GM23338 (cell line): Measurements from ENCODE around the gene TRAPPC4. TPM values are rescaled to one million over a fixed set of nuclear protein-coding genes. Genes with fewer than 3 reads are reported as not detected.

Source experiments
- ATAC-seq: fragments of 200-7000 bp; cut with Tn5 transposase; 3 replicates; pipeline ENCODE4 v1.9.1; 2020
- DNase-seq: peaks from one replicate; pipeline ENCODE4 v3.0.0-alpha.2; 2015; ENCODE audit warnings: low spot score
- H2AFZ ChIP-seq: fragments of 200-600 bp; sonication (generic); 2 replicates; pipeline ENCODE4 v1.8.0; 2016; ENCODE audit warnings: antibody characterized with exemption, mild to moderate bottlenecking, moderate library complexity
- H3F3A ChIP-seq: fragments of 200-600 bp; sonication (generic); replicated peaks from 2 replicates; pipeline ENCODE4 v1.8.0; 2017; ENCODE audit warnings: antibody characterized with exemption, mixed run types, low read depth
- H3K27ac ChIP-seq: fragments of 200-600 bp; sonication (generic); 2 replicates; pipeline ENCODE4 v1.6.1; 2016; ENCODE audit warnings: low read depth
- H3K27me3 ChIP-seq: fragments of 200-600 bp; sonication (generic); 2 replicates; pipeline ENCODE4 v1.8.0; 2016; ENCODE audit warnings: mild to moderate bottlenecking, mixed run types, moderate library complexity; ENCODE audit not compliant: insufficient read depth
- H3K36me3 ChIP-seq: fragments of 200-600 bp; sonication (generic); 2 replicates; pipeline ENCODE4 v1.8.0; 2016; ENCODE audit warnings: mild to moderate bottlenecking; ENCODE audit not compliant: insufficient read depth
- H3K4me1 ChIP-seq: fragments of 200-600 bp; sonication (generic); 2 replicates; pipeline ENCODE4 v1.8.0; 2016; ENCODE audit warnings: mild to moderate bottlenecking, moderate library complexity; ENCODE audit not compliant: insufficient read depth
- H3K4me2 ChIP-seq: fragments of 200-600 bp; sonication (generic); 2 replicates; pipeline ENCODE4 v1.7.1; 2017; ENCODE audit warnings: mixed run types
- H3K4me3 ChIP-seq: fragments of 200-600 bp; sonication (generic); 2 replicates; pipeline ENCODE4 v1.6.1; 2016; ENCODE audit warnings: mixed run types
- H3K79me2 ChIP-seq: fragments of 200-600 bp; sonication (generic); replicated peaks from 2 replicates; pipeline ENCODE4 v1.8.0; 2017; ENCODE audit warnings: mild to moderate bottlenecking; ENCODE audit not compliant: insufficient read depth
- H3K9me2 ChIP-seq: fragments of 200-600 bp; sonication (generic); 2 replicates; pipeline ENCODE4 v1.8.0; 2017; ENCODE audit not compliant: insufficient read depth
- H4K20me1 ChIP-seq: fragments of 200-600 bp; sonication (generic); replicated peaks from 2 replicates; pipeline ENCODE4 v1.8.0; 2017; ENCODE audit warnings: mild to moderate bottlenecking; ENCODE audit not compliant: insufficient read depth
- H3K27ac Mint-ChIP-seq: 2 replicates; pipeline ENCODE4 v1.8.0; 2020; ENCODE audit warnings: inconsistent platforms, mild to moderate bottlenecking, moderate library complexity, mixed read lengths
- H3K27me3 Mint-ChIP-seq: 3 replicates; pipeline ENCODE4 v1.8.0; 2022; ENCODE audit warnings: low read depth, mild to moderate bottlenecking, moderate library complexity, mixed read lengths, inconsistent platforms; ENCODE audit not compliant: insufficient read depth, poor library complexity
- H3K36me3 Mint-ChIP-seq: 3 replicates; pipeline ENCODE4 v1.8.0; 2021; ENCODE audit warnings: low read depth, mild to moderate bottlenecking, inconsistent platforms, moderate library complexity, mixed read lengths
- H3K4me1 Mint-ChIP-seq: 3 replicates; pipeline ENCODE4 v1.8.0; 2020; ENCODE audit warnings: mild to moderate bottlenecking, inconsistent platforms, mixed read lengths
- H3K4me3 Mint-ChIP-seq: 3 replicates; pipeline ENCODE4 v1.8.0; 2021; ENCODE audit warnings: moderate library complexity, mild to moderate bottlenecking, inconsistent platforms, mixed read lengths
- H3K9me3 Mint-ChIP-seq: 3 replicates; pipeline ENCODE4 v1.8.0; 2020; ENCODE audit warnings: moderate library complexity, mild to moderate bottlenecking, inconsistent platforms, mixed read lengths
- CREB1 ChIP-seq: fragments of 250-450 bp; sonication (Bioruptor Pico); IDR thresholded peaks from 2 replicates; pipeline ENCODE4 v1.5.0; 2020; ENCODE audit warnings: low read depth, mild to moderate bottlenecking, moderate library complexity
- EZH2 ChIP-seq: fragments of 200-600 bp; sonication (generic); IDR thresholded peaks from one replicate; pipeline ENCODE4 v1.8.0; 2017; ENCODE audit warnings: antibody characterized with exemption, mild to moderate bottlenecking, low read depth; ENCODE audit not compliant: unreplicated experiment
- EZH2phosphoT487 ChIP-seq: fragments of 200-600 bp; sonication (generic); IDR thresholded peaks from one replicate; pipeline ENCODE4 v1.8.1; 2018; ENCODE audit warnings: antibody characterized with exemption; ENCODE audit not compliant: unreplicated experiment
- JUNB ChIP-seq: IDR thresholded peaks from one replicate; pipeline ENCODE4 v1.6.1; 2016; ENCODE audit warnings: antibody characterized with exemption; ENCODE audit not compliant: unreplicated experiment
- NANOG ChIP-seq: IDR thresholded peaks from 2 replicates; pipeline ENCODE4 v1.6.1; 2016; ENCODE audit warnings: antibody characterized with exemption, borderline replicate concordance
- POLR2AphosphoS5 ChIP-seq: IDR thresholded peaks from 2 replicates; pipeline ENCODE4 v1.6.1; 2016; ENCODE audit warnings: antibody characterized with exemption, low read depth
- STAT1 ChIP-seq: IDR thresholded peaks from one replicate; pipeline ENCODE4 v1.6.1; 2016; ENCODE audit warnings: antibody characterized with exemption; ENCODE audit not compliant: unreplicated experiment
- ZNF114 ChIP-seq: fragments of 250-450 bp; sonication (Bioruptor Pico); IDR thresholded peaks from 2 replicates; pipeline ENCODE4 v1.5.0; 2020; ENCODE audit warnings: mild to moderate bottlenecking, moderate library complexity
- ZNF331 ChIP-seq: fragments of 250-450 bp; sonication (Bioruptor Pico); IDR thresholded peaks from 2 replicates; pipeline ENCODE4 v1.5.0; 2020; ENCODE audit warnings: low read depth, mild to moderate bottlenecking, moderate library complexity
- polyA plus RNA-seq: library from polyadenylated mRNA; unstranded; fragments of >200 nt; fragmentation: Nextera tagmentation; extraction: Ambion mirVana; gene quantifications from 2 replicates; pipeline ENCODE4 v1.2.1, GENCODE V29; 2016
- total RNA-seq: library from RNA; depleted of rRNA; stranded (reverse); fragments of >200 nt; shearing (Covaris generic); gene quantifications from 2 replicates; pipeline ENCODE4 v1.2.3, GENCODE V29; 2014
- TF ChIP-seq, protein P1 (sequence below), 2 experiments: fragments of 200-600 bp in 1 of 2; sonication (generic) in 1 of 2; conservative IDR thresholded peaks; 2 replicates each; pipeline versions ENCODE4 v1.5.1 to v1.6.1; 2016 to 2017; ENCODE audit warnings: antibody characterized with exemption in 2 of 2, low read depth in 2 of 2, mild to moderate bottlenecking in 2 of 2, moderate library complexity in 1 of 2
- TF ChIP-seq, protein P2 (sequence below): IDR thresholded peaks from 2 replicates; pipeline ENCODE4 v1.6.1; 2016; ENCODE audit warnings: antibody characterized with exemption
- TF ChIP-seq, protein P3 (sequence below): IDR thresholded peaks from one replicate; pipeline ENCODE4 v1.6.1; 2018; ENCODE audit warnings: antibody characterized with exemption; ENCODE audit not compliant: unreplicated experiment

TRAPPC4 gene
- total and polyA plus RNA-seq, 2 experiments from 2014 or later: 79.9 to 142 TPM

DNA sequence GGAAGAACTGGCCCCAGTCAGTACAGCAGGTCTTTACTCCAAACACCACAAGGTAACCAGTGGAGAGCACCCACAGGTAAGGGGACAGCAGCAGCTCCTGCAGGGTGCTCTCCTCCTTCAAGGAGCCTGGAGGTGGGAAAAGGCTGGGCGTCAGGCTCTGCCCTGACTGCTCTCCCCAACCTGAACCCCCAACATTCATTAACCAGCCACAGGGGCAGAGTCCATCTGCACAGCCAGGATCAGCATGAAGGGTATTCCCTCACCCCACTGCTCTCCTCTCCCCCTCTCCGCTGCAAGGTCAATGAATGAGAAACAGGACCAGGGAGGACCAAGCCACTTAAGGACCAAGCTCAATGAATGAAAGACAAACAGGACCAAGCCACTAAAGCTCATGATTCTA lies 8.4 kb downstream of the TRAPPC4 start (continued):
- TF ChIP-seq ZNF331 (no peak), ZNF114 (CRISPR knock-in tag) (no peak), CREB1 (CRISPR knock-in tag) (no peak), EZH2 (no peak), STAT1 (no peak), POLR2AphosphoS5 (no peak), EZH2phosphoT487 (no peak)
- TF ChIP-seq, protein P1, sequence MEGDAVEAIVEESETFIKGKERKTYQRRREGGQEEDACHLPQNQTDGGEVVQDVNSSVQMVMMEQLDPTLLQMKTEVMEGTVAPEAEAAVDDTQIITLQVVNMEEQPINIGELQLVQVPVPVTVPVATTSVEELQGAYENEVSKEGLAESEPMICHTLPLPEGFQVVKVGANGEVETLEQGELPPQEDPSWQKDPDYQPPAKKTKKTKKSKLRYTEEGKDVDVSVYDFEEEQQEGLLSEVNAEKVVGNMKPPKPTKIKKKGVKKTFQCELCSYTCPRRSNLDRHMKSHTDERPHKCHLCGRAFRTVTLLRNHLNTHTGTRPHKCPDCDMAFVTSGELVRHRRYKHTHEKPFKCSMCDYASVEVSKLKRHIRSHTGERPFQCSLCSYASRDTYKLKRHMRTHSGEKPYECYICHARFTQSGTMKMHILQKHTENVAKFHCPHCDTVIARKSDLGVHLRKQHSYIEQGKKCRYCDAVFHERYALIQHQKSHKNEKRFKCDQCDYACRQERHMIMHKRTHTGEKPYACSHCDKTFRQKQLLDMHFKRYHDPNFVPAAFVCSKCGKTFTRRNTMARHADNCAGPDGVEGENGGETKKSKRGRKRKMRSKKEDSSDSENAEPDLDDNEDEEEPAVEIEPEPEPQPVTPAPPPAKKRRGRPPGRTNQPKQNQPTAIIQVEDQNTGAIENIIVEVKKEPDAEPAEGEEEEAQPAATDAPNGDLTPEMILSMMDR (conservative IDR thresholded peaks at IDR 0.05; ENCODE audit: low read depth in 2 of 2): no peak
- TF ChIP-seq, protein P2, sequence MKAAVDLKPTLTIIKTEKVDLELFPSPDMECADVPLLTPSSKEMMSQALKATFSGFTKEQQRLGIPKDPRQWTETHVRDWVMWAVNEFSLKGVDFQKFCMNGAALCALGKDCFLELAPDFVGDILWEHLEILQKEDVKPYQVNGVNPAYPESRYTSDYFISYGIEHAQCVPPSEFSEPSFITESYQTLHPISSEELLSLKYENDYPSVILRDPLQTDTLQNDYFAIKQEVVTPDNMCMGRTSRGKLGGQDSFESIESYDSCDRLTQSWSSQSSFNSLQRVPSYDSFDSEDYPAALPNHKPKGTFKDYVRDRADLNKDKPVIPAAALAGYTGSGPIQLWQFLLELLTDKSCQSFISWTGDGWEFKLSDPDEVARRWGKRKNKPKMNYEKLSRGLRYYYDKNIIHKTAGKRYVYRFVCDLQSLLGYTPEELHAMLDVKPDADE: no peak

DNA sequence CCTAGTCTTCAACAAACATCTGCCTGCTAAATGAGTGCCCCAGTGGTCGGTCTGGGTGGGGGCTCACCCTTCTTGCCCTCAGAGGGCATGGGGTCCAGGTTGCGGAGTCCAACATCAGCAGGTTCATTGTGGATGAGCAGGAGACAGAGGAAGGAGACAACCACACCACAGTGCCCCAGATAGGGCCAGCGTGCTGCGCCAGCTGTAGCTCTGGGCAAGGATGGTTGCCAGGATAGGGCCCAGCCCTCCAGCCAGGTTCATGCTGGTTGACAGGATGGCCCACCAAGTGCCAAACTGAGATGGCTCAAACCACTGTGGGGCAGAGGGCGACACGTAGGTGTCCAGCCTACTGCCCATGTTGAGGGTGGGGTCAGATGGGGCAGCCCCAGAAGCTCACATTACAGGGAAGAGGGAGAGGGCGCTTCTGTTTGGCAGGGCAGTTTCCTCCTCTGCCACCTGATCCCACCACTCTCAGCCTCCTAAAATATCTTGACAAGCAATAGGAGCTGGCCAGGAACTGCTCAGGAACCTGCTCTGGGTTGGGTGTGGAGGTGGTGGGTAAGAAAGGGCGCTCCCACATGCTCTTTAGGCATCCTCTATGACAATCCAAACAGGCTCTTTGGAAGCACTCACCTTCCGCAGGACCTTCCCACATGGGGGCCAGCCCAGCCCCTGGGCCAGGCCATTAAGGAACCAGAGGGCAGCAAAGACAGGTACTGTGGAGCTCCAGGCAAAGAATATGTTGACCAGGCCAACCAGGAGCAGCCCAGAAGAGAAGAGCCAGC lies 9.2 kb downstream of the TRAPPC4 start:
- no peaks in the 10 kb centered on the region for H3K27me3 ChIP-seq
- H2AFZ ChIP-seq: no peak overlapping the region
- H3K27ac Mint-ChIP-seq: peak overlapping the region; percentile 31; the same call in 1 of the 2 replicates
- peaks cover 54% of the 10 kb centered on the region for H3K36me3 Mint-ChIP-seq
- H3K4me1 ChIP-seq: peaks cover 14% of the 10 kb centered on the region
- H3K4me3 Mint-ChIP-seq: peak overlapping the region; percentile 19; the same call in 1 of the 3 replicates
- peaks cover 15% of the 10 kb centered on the region for H4K20me1 ChIP-seq
- no peak overlapping the region for H3K4me2 ChIP-seq
- peaks cover 15% of the 10 kb centered on the region for H3K36me3 ChIP-seq
- H3K9me2 ChIP-seq: no peaks in the 10 kb centered on the region
- ATAC-seq (no peak), DNase-seq (no peak)
- H3K4me3 ChIP-seq: no peak overlapping the region
- H3K9me3 Mint-ChIP-seq: no peaks in the 10 kb centered on the region; the same call in 2 of the 3 replicates
- peaks cover 38% of the 10 kb centered on the region for H3F3A ChIP-seq
- H3K27me3 Mint-ChIP-seq: peaks cover 25% of the 10 kb centered on the region
- H3K27ac ChIP-seq: no peak overlapping the region
- H3K79me2 ChIP-seq: peaks cover 8% of the 10 kb centered on the region
- H3K4me1 Mint-ChIP-seq: peaks cover 31% of the 10 kb centered on the region
- TF ChIP-seq EZH2phosphoT487: no peak
- TF ChIP-seq, protein P1 (conservative IDR thresholded peaks at IDR 0.05; ENCODE audit: low read depth in 2 of 2): no peak
- TF ChIP-seq, protein P2: no peak
- no peak for TF ChIP-seq JUNB
- TF ChIP-seq, protein P3, sequence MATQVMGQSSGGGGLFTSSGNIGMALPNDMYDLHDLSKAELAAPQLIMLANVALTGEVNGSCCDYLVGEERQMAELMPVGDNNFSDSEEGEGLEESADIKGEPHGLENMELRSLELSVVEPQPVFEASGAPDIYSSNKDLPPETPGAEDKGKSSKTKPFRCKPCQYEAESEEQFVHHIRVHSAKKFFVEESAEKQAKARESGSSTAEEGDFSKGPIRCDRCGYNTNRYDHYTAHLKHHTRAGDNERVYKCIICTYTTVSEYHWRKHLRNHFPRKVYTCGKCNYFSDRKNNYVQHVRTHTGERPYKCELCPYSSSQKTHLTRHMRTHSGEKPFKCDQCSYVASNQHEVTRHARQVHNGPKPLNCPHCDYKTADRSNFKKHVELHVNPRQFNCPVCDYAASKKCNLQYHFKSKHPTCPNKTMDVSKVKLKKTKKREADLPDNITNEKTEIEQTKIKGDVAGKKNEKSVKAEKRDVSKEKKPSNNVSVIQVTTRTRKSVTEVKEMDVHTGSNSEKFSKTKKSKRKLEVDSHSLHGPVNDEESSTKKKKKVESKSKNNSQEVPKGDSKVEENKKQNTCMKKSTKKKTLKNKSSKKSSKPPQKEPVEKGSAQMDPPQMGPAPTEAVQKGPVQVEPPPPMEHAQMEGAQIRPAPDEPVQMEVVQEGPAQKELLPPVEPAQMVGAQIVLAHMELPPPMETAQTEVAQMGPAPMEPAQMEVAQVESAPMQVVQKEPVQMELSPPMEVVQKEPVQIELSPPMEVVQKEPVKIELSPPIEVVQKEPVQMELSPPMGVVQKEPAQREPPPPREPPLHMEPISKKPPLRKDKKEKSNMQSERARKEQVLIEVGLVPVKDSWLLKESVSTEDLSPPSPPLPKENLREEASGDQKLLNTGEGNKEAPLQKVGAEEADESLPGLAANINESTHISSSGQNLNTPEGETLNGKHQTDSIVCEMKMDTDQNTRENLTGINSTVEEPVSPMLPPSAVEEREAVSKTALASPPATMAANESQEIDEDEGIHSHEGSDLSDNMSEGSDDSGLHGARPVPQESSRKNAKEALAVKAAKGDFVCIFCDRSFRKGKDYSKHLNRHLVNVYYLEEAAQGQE: no peak
- TF ChIP-seq CREB1 (CRISPR knock-in tag): no peak
- TF ChIP-seq ZNF114 (CRISPR knock-in tag): no peak
- no peak for TF ChIP-seq NANOG
